Lower lobe of right lung (tissue), 2 donors: Measurements from ENCODE around the gene SPON1. TPM values are rescaled to one million over a fixed set of nuclear protein-coding genes. Genes with fewer than 3 reads are reported as not detected.

Source experiments
- ATAC-seq, 2 donors: fragments of 200-7000 bp; cut with Tn5 transposase; one replicate each; pipeline ENCODE4 v1.9.1; 2020 to 2022; ENCODE audit warnings: mild to moderate bottlenecking in 2 of 2, moderate library complexity in 2 of 2
- DNase-seq: peaks from one replicate; pipeline ENCODE4 v3.0.0-alpha.2; 2020
- H3K27ac ChIP-seq: fragments of 200-600 bp; one replicate; pipeline ENCODE4 v1.8.0; 2022
- H3K27me3 ChIP-seq: fragments of 200-600 bp; one replicate; pipeline ENCODE4 v1.8.0; 2022; ENCODE audit warnings: low read depth
- H3K36me3 ChIP-seq: fragments of 200-600 bp; one replicate; pipeline ENCODE4 v1.8.0; 2022; ENCODE audit warnings: mild to moderate bottlenecking
- H3K4me1 ChIP-seq: fragments of 200-600 bp; one replicate; pipeline ENCODE4 v1.8.0; 2022
- H3K4me3 ChIP-seq: fragments of 200-600 bp; one replicate; pipeline ENCODE4 v1.8.0; 2022; ENCODE audit warnings: mild to moderate bottlenecking
- H3K9me3 ChIP-seq: fragments of 200-600 bp; one replicate; pipeline ENCODE4 v1.8.0; 2022
- intact Hi-C: fragments of 100-400 bp; cut with DNase I; formaldehyde crosslinking; loops from one replicate; pipeline ENCODE4 v1.11.0; 2022
- total RNA-seq: library from RNA; stranded (reverse); fragmentation: NEBNext Ultra II Directional; extraction: Animal tissue kit (Norgen Biotek cat#: 25700); gene quantifications from one replicate; pipeline ENCODE4 v1.2.1, GENCODE V29; 2021
- TF ChIP-seq, protein P1 (sequence below): fragments of 200-600 bp; IDR thresholded peaks from one replicate; pipeline ENCODE4 v1.8.0; 2022; ENCODE audit warnings: antibody characterized with exemption, mild to moderate bottlenecking
- donor health status: DM: no; HTN: yes; CAD: no; lungs with severe emphysema.

The SPON1 gene
- total RNA-seq, 1 donor from 2014 or later: 40.1 TPM

DNA sequence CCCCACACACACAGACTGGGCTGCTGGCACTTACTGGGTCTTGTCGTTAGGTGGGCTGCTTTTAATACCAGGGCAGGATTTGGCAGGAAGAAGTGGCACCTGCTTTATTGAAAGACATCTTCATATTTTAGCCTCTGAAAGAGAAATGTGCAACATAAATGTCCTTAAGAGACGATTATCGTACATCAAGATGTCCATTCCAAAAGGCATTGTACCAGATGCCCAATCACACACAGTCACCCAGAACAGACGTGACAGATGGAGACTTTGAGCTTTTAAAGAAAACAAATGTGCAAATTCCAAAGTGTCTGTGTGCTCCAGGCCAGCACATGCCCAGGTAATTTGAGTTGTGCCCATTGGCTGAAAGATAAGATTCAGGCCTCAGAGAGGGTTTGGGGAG lies 240.8 kb downstream of the SPON1 start:
- Histone ChIP-seq H3K36me3 (no peaks in the 10 kb centered on the region), H3K27ac (no peak overlapping the region), H3K9me3 (no peaks in the 10 kb centered on the region), H3K4me3 (no peak overlapping the region), H3K4me1 (no peaks in the 10 kb centered on the region), H3K27me3 (no peaks in the 10 kb centered on the region)
- DNase-seq: no peak
- ATAC-seq: no peak
- intact Hi-C loops: no loop called here
- TF ChIP-seq, protein P1, sequence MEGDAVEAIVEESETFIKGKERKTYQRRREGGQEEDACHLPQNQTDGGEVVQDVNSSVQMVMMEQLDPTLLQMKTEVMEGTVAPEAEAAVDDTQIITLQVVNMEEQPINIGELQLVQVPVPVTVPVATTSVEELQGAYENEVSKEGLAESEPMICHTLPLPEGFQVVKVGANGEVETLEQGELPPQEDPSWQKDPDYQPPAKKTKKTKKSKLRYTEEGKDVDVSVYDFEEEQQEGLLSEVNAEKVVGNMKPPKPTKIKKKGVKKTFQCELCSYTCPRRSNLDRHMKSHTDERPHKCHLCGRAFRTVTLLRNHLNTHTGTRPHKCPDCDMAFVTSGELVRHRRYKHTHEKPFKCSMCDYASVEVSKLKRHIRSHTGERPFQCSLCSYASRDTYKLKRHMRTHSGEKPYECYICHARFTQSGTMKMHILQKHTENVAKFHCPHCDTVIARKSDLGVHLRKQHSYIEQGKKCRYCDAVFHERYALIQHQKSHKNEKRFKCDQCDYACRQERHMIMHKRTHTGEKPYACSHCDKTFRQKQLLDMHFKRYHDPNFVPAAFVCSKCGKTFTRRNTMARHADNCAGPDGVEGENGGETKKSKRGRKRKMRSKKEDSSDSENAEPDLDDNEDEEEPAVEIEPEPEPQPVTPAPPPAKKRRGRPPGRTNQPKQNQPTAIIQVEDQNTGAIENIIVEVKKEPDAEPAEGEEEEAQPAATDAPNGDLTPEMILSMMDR: no peak

DNA sequence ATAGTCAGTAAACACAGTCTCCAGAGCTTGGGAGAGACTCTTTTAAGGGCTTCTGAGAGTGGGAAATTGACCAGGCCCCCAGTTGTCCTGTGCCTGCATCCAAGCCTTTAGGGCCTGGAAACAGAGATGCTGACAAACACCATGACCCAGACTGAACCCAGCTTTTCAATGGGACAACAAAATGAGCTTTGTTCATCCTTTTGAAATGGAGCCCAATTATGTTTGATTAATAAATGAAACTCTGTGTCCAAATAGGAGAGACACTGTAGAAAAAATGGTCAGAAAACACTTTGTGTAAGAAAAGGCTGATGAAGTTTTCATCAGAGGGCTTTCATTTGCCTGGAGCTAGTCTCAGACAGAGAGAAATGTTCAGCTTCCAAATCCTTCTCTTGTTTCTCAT lies 250.5 kb downstream of the SPON1 start:
- TF ChIP-seq, protein P1: no peak
- no peak for ATAC-seq
- no peaks in the 10 kb centered on the region for H3K9me3 ChIP-seq
- intact Hi-C loops: no loop called here
- H3K27me3 ChIP-seq: no peaks in the 10 kb centered on the region
- H3K36me3 ChIP-seq: no peaks in the 10 kb centered on the region
- no peak overlapping the region for H3K4me3 ChIP-seq
- no peak for DNase-seq
- no peaks in the 10 kb centered on the region for H3K4me1 ChIP-seq
- H3K27ac ChIP-seq: no peak overlapping the region

DNA sequence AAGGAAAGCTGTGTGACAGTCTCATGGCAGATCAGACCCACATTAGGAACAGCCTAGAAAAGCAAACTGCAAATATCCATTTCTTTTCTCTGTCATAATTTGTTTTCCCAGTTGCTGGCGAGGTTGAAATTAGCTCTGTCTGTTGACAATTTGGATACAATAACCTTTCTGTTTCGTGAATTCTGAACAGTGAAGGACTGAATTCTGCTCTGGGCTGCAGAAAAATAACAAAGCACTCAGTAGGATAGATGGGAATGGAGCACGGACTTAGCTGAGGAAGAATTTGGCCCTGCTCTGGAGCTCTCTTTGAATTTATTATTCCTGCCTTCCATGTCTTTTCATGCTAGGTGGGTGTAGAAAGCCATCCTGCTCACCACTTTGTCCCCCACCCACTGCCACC lies 256.2 kb downstream of the SPON1 start:
- DNase-seq: no peak
- H3K4me3 ChIP-seq: no peak overlapping the region
- H3K27me3 ChIP-seq: no peaks in the 10 kb centered on the region
- H3K4me1 ChIP-seq: no peaks in the 10 kb centered on the region
- TF ChIP-seq, protein P1: no peak
- no peaks in the 10 kb centered on the region for H3K9me3 ChIP-seq
- intact Hi-C loops: no loop called here
- ATAC-seq: no peak
- no peak overlapping the region for H3K27ac ChIP-seq
- H3K36me3 ChIP-seq: no peaks in the 10 kb centered on the region

DNA sequence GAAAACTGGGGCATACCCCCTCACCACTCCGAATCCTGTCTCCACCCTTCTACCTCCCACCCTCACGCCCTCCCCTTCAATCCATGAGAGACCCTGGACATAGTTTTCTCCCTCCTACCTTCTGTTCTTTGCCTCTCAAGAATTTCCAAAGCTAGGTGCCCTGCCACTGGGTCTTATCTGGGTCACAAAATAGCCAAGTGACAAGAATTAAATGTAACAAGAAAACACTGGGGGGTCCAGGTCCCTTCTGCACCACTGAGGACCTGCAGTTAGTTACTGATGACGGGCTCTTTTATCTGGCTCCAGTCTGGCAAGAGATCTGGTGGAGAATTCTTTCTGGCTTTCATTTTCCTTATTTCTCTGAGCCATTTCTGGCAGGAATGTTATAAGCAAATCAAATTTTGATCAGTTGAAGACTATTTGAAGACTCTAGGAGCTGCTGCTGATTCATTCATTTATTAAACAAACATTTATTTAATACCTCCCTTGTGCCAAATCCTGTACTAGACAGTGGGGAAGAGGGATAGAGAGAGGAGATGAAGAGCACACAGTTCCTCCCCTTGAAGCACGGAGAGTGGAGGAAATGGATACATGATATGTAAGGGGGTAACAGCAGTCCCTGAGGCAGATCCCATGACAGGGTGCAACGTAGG lies 261.2 kb downstream of the SPON1 start:
- DNase-seq (no peak), ATAC-seq (no peak)
- H3K4me3 ChIP-seq: no peak overlapping the region
- H3K36me3 ChIP-seq: no peaks in the 10 kb centered on the region
- H3K27ac ChIP-seq: no peak overlapping the region
- TF ChIP-seq, protein P1: no peak
- no peaks in the 10 kb centered on the region for H3K4me1 ChIP-seq
- H3K27me3 ChIP-seq: no peaks in the 10 kb centered on the region
- intact Hi-C loops: no loop called here
- peaks cover 5% of the 10 kb centered on the region for H3K9me3 ChIP-seq

DNA sequence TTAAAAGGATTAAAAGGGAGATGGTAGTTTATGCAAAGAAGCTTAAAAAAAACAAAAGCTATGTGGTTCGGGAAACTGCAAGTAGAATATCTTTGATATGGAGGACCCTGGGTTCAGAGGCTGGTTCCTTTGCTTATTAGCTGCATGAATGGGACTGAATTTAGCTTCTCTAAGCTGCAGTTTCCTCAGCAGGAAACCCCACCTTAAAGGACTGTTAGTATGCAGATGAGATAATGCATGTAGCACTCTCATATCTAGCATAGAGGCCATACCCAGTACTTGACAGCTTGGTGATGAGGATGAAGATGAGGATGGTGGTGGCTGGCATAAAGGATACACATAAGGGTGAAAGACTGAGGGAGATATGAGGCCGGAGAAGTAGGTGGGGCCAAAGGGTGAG lies 261.9 kb downstream of the SPON1 start:
- H3K27ac ChIP-seq: no peak overlapping the region
- no peak for ATAC-seq
- TF ChIP-seq, protein P1: no peak

More for the DNA sequence above, 261.9 kb downstream of the SPON1 start:
- H3K27me3 ChIP-seq: no peaks in the 10 kb centered on the region
- peaks cover 5% of the 10 kb centered on the region for H3K9me3 ChIP-seq
- no peak for DNase-seq
- H3K4me1 ChIP-seq: no peaks in the 10 kb centered on the region
- intact Hi-C loops: no loop called here
- no peaks in the 10 kb centered on the region for H3K36me3 ChIP-seq
- H3K4me3 ChIP-seq: no peak overlapping the region
